A549 (cell line): ENCODE data around the gene ABCA3. TPM values are rescaled to one million over a fixed set of nuclear protein-coding genes. Genes with fewer than 3 reads are reported as not detected.

Source experiments
- ATAC-seq, 2 experiments: fragments of 200-7000 bp in 1 of 2; fragments of >200 bp in 1 of 2; cut with Nextera tagmentation in 1 of 2; cut with Tn5 transposase in 1 of 2; 3 replicates each; pipeline versions ENCODE4 v1.8.0 to v1.9.1; 2018 to 2020; ENCODE audit warnings: mild to moderate bottlenecking in 1 of 2, moderate library complexity in 1 of 2
- CTCF ChIA-PET: fragments of 300-600 bp; sonication (Branson Sonifier 250); formaldehyde crosslinking; extraction: SDS; loops from one replicate; lab custom pipeline; 2021; ENCODE audit warnings: antibody characterized with exemption, inconsistent platforms; lab: Yijun Ruan, JAX
- POLR2A ChIA-PET: fragments of 350-600 bp; formaldehyde crosslinking; extraction: SDS; loops from one replicate; lab custom pipeline; 2021; ENCODE audit warnings: antibody characterized with exemption, inconsistent platforms; lab: Yijun Ruan, JAX
- DNase-seq, 2 experiments: peaks; one replicate each; pipeline versions ENCODE4 v3.0.0 to v3.0.0-alpha.2; 2011 to 2016; ENCODE audit warnings: low read depth in 1 of 2, low spot score in 1 of 2
- FAIRE-seq: peaks from 2 replicates; lab custom pipeline; 2011; peaks lifted over from hg19 to GRCh38; lab: Jason Lieb, UNC
- H3K27ac ChIP-seq, 2 experiments: fragments of >200 bp; sonication (Bioruptor Twin); formaldehyde crosslinking; 3 replicates each; pipeline ENCODE4 v1.5.1; 2016 to 2017
- H3K4me1 ChIP-seq: fragments of >200 bp; sonication (Bioruptor Twin); formaldehyde crosslinking; 3 replicates; pipeline ENCODE4 v1.6.1; 2016
- H3K4me2 ChIP-seq: fragments of >200 bp; sonication (Bioruptor Twin); formaldehyde crosslinking; 3 replicates; pipeline ENCODE4 v1.6.1; 2016
- H3K4me3 ChIP-seq: fragments of >200 bp; sonication (Bioruptor Twin); formaldehyde crosslinking; 3 replicates; pipeline ENCODE4 v1.5.1; 2016
- H3K9me3 ChIP-seq: fragments of >200 bp; sonication (Bioruptor Twin); formaldehyde crosslinking; 3 replicates; pipeline ENCODE4 v1.6.1; 2016
- CBX2 ChIP-seq: fragments of 200-600 bp; sonication (generic); IDR thresholded peaks from 2 replicates; pipeline ENCODE4 v1.6.1; 2016; ENCODE audit warnings: low read depth, mild to moderate bottlenecking, borderline replicate concordance
- CBX8 ChIP-seq: fragments of 200-600 bp; sonication (generic); IDR thresholded peaks from 2 replicates; pipeline ENCODE4 v1.6.1; 2016
- CEBPB ChIP-seq, 2 experiments: fragments of >200 bp in 1 of 2; sonication (Bioruptor Twin) in 1 of 2; formaldehyde crosslinking in 1 of 2; IDR thresholded peaks; 2 replicates each; pipeline ENCODE4 v1.6.1; 2012 to 2016
- CHD2 ChIP-seq: fragments of 150-350 bp; IDR thresholded peaks from 2 replicates; pipeline ENCODE4 v1.6.1; 2014; ENCODE audit warnings: low read length; ENCODE audit not compliant: partially characterized antibody
- CHD4 ChIP-seq: fragments of 200-600 bp; sonication (generic); IDR thresholded peaks from 2 replicates; pipeline ENCODE4 v1.6.1; 2016; ENCODE audit warnings: antibody characterized with exemption, mild to moderate bottlenecking, borderline replicate concordance
- EHF ChIP-seq: fragments of 250-450 bp; sonication (Bioruptor Pico); IDR thresholded peaks from 2 replicates; pipeline ENCODE4 v1.5.0; 2020; ENCODE audit warnings: mild to moderate bottlenecking
- EP300 ChIP-seq, 2 experiments: fragments of >200 bp; sonication (Bioruptor Twin); formaldehyde crosslinking; IDR thresholded peaks; 2 replicates in 1 of 2; 3 replicates in 1 of 2; pipeline ENCODE4 v1.6.1; 2016 to 2017
- ESRRA ChIP-seq: fragments of 150-350 bp; IDR thresholded peaks from 2 replicates; pipeline ENCODE4 v1.6.1; 2014; ENCODE audit warnings: mild to moderate bottlenecking, low read length, borderline replicate concordance
- FOSB ChIP-seq: fragments of 250-450 bp; sonication (Bioruptor Pico); IDR thresholded peaks from 2 replicates; pipeline ENCODE4 v1.5.0; 2020; ENCODE audit warnings: mild to moderate bottlenecking, moderate library complexity
- FOXS1 ChIP-seq: fragments of 250-450 bp; sonication (Bioruptor Pico); IDR thresholded peaks from 2 replicates; pipeline ENCODE4 v1.5.0; 2020; ENCODE audit warnings: mild to moderate bottlenecking, moderate library complexity
- GATA3 ChIP-seq: IDR thresholded peaks from 2 replicates; pipeline ENCODE4 v1.6.1; 2012; ENCODE audit warnings: borderline replicate concordance
- HDAC2 ChIP-seq: fragments of 200-600 bp; sonication (generic); IDR thresholded peaks from 2 replicates; pipeline ENCODE4 v1.6.1; 2016
- HES2 ChIP-seq: fragments of >200 bp; sonication (Bioruptor Twin); formaldehyde crosslinking; IDR thresholded peaks from 2 replicates; pipeline ENCODE4 v1.6.1; 2016
- HEYL ChIP-seq: fragments of 250-450 bp; sonication (Bioruptor Pico); IDR thresholded peaks from 2 replicates; pipeline ENCODE4 v1.8.0; 2021; ENCODE audit warnings: mild to moderate bottlenecking, moderate library complexity
- HOXA7 ChIP-seq: fragments of 250-450 bp; sonication (Bioruptor Pico); IDR thresholded peaks from 2 replicates; pipeline ENCODE4 v1.5.0; 2020; ENCODE audit warnings: mild to moderate bottlenecking, moderate library complexity
- HOXB13 ChIP-seq: fragments of 250-450 bp; sonication (Bioruptor Pico); IDR thresholded peaks from 2 replicates; pipeline ENCODE4 v1.5.0; 2020; ENCODE audit warnings: low read depth, mild to moderate bottlenecking, moderate library complexity
- HOXB5 ChIP-seq: fragments of 250-450 bp; sonication (Bioruptor Pico); IDR thresholded peaks from 2 replicates; pipeline ENCODE4 v1.5.0; 2020; ENCODE audit warnings: mild to moderate bottlenecking, moderate library complexity
- JUN ChIP-seq, 2 experiments: fragments of >200 bp; sonication (Bioruptor Twin); formaldehyde crosslinking; IDR thresholded peaks; 2 replicates in 1 of 2; 3 replicates in 1 of 2; pipeline ENCODE4 v1.6.1; 2016 to 2017
- JUNB ChIP-seq: fragments of >200 bp; sonication (Bioruptor Twin); formaldehyde crosslinking; IDR thresholded peaks from 2 replicates; pipeline ENCODE4 v1.6.1; 2016
- KDM5A ChIP-seq: fragments of 200-600 bp; sonication (generic); IDR thresholded peaks from 2 replicates; pipeline ENCODE4 v1.6.1; 2016; ENCODE audit warnings: antibody characterized with exemption, mild to moderate bottlenecking
- MAX ChIP-seq: IDR thresholded peaks from 2 replicates; pipeline ENCODE4 v1.6.1; 2012
- MAZ ChIP-seq: fragments of 150-350 bp; IDR thresholded peaks from 2 replicates; pipeline ENCODE4 v1.6.1; 2014; ENCODE audit warnings: antibody characterized with exemption, low read depth, low read length, borderline replicate concordance
- POLR2A ChIP-seq: IDR thresholded peaks from 2 replicates; pipeline ENCODE4 v1.6.1; 2012; ENCODE audit warnings: mild to moderate bottlenecking, low read length
- POLR2AphosphoS2 ChIP-seq: conservative IDR thresholded peaks from 2 replicates; pipeline ENCODE4 v1.6.1; 2012; ENCODE audit warnings: low read length, improper control_type of control experiment, inconsistent platforms
- RAD21 ChIP-seq, 2 experiments: fragments of >200 bp in 1 of 2; sonication (Bioruptor Twin) in 1 of 2; formaldehyde crosslinking in 1 of 2; IDR thresholded peaks in 1 of 2; conservative IDR thresholded peaks in 1 of 2; 2 replicates in 1 of 2; 3 replicates in 1 of 2; pipeline ENCODE4 v1.6.1; 2012 to 2018; ENCODE audit warnings: inconsistent platforms in 1 of 2
- RARB ChIP-seq: fragments of 250-450 bp; sonication (Bioruptor Pico); IDR thresholded peaks from 2 replicates; pipeline ENCODE4 v1.8.0; 2021; ENCODE audit warnings: mild to moderate bottlenecking, moderate library complexity
- RCOR1 ChIP-seq: fragments of 150-350 bp; IDR thresholded peaks from 2 replicates; pipeline ENCODE4 v1.6.1; 2014; ENCODE audit warnings: antibody characterized with exemption, low read length, low read depth
- RFX5 ChIP-seq: fragments of 450-650 bp; IDR thresholded peaks from 2 replicates; pipeline ENCODE4 v1.7.1; 2014; ENCODE audit warnings: antibody characterized with exemption, mild to moderate bottlenecking, moderate library complexity
- SMC3 ChIP-seq: fragments of >200 bp; sonication (Bioruptor Twin); formaldehyde crosslinking; IDR thresholded peaks from 3 replicates; pipeline ENCODE4 v1.6.1; 2018; ENCODE audit warnings: inconsistent platforms
- SREBF2 ChIP-seq: fragments of 450-650 bp; IDR thresholded peaks from 2 replicates; pipeline ENCODE4 v1.6.1; 2014; ENCODE audit warnings: mild to moderate bottlenecking, moderate library complexity
- TFCP2L1 ChIP-seq: fragments of 250-450 bp; sonication (Bioruptor Pico); IDR thresholded peaks from 2 replicates; pipeline ENCODE4 v1.5.0; 2021; ENCODE audit warnings: mild to moderate bottlenecking
- TP53 ChIP-seq: fragments of 250-450 bp; sonication (Bioruptor Pico); IDR thresholded peaks from 2 replicates; pipeline ENCODE4 v1.5.0; 2021; ENCODE audit warnings: mild to moderate bottlenecking, moderate library complexity
- ZC3H11A ChIP-seq: fragments of 450-650 bp; IDR thresholded peaks from 2 replicates; pipeline ENCODE4 v1.6.1; 2014; ENCODE audit warnings: antibody characterized with exemption, mild to moderate bottlenecking
- ZFP36 ChIP-seq: fragments of 450-650 bp; IDR thresholded peaks from 2 replicates; pipeline ENCODE4 v1.6.1; 2014; ENCODE audit warnings: borderline replicate concordance; ENCODE audit not compliant: partially characterized antibody
- WGBS: methylation state at CpG from one replicate; pipeline ENCODE4 v1.1.6; 2017; ENCODE audit errors: missing lambda C conversion rate; 5-methylcytosine and 5-hydroxymethylcytosine counted together
- polyA plus RNA-seq, 4 experiments: library from polyadenylated mRNA; depleted of rRNA in 3 of 4; stranded (reverse); fragments of >200 nt; fragmentation: RNase III in 1 of 4; extraction: RNeasy Plus Mini Kit Qiagen cat#74134 plus additional on column Dnase treatment in 1 of 4; gene quantifications; 2 replicates in 3 of 4; 3 replicates in 1 of 4; pipeline ENCODE4 v1.2.3, GENCODE V29; 2011 to 2017
- TF ChIP-seq, protein P1 (sequence below): IDR thresholded peaks from 2 replicates; pipeline ENCODE4 v1.6.1; 2012; ENCODE audit warnings: low read depth, borderline replicate concordance
- TF ChIP-seq, protein P2 (sequence below): fragments of 250-450 bp; sonication (Bioruptor Pico); IDR thresholded peaks from 2 replicates; pipeline ENCODE4 v1.5.0; 2021; ENCODE audit warnings: mild to moderate bottlenecking, moderate library complexity, borderline replicate concordance

Gene ABCA3
- polyA plus RNA-seq, 2 of the 4 experiments (the other 2 are of a cell fraction): 6.4 to 9.9 TPM

GRCh38 chr16:2252806-2253148 is 87.8 kb downstream of the ABCA3 start:
- no peak for FAIRE-seq
- H3K9me3 ChIP-seq: no peaks in the 10 kb centered on the region
- H3K4me3 ChIP-seq: no peak overlapping the region
- no peak overlapping the region; the same call in 2 of the 3 replicates for H3K4me2 ChIP-seq
- 89% methylated on average over 7 of the region's 7 CpGs for WGBS
- CTCF ChIA-PET: interaction anchor here (1.2 to 3.5 kb wide), 5 partner anchors 11 to 249 kb away, joined by 3 to 33 read pairs (median 8); partner anchors contain the start of gene CASKIN1
- TF ChIP-seq HOXA7 (CRISPR knock-in tag): no peak
- no peak for TF ChIP-seq JUN (IDR thresholded peaks at IDR 0.05)
- no peak for TF ChIP-seq CBX8
- no peak for TF ChIP-seq CEBPB (IDR thresholded peaks at IDR 0.05)
- TF ChIP-seq HDAC2: no peak
- TF ChIP-seq MAZ: no peak
- TF ChIP-seq, all 56 proteins: peak for 0
- peaks cover 20% of the 10 kb centered on the region for H3K4me1 ChIP-seq
- DNase-seq (no peak), ATAC-seq (no peak)
- POLR2A ChIA-PET: interaction anchor here (0.5 to 4.9 kb wide), 7 partner anchors 10 to 97 kb away, joined by 3 to 25 read pairs (median 9); partner anchors contain the start of genes PGP, RNPS1 and TRAF7
- peak overlapping the region in 1 of 2 experiments; percentile 96; a peak in 3 of 6 replicates for H3K27ac ChIP-seq

GRCh38 chr16:2251296-2252111 is 89.0 kb downstream of the ABCA3 start, which contains the start of gene ECI1:
Gene ECI1, minus strand, starts transcription at chr16:2251587. Its CDS starts 21 bp downstream, at chr16:2251566.
- WGBS: 12% methylated on average over 4 of the region's 88 CpGs
- CTCF ChIA-PET: interaction anchor here (0.5 to 3.5 kb wide), 28 partner anchors 8 to 250 kb away, joined by 3 to 33 read pairs (median 3); partner anchors contain the start of genes CASKIN1, E4F1 and TRAF7
- peak within 1 kb of the TSS; percentile 91 for H3K4me3 ChIP-seq
- DNase-seq (peak; percentile 96 to 98), ATAC-seq (peak; percentile 83 to 88), FAIRE-seq (no peak)
- peak within 1 kb of the TSS; percentile 96 to 98 for H3K27ac ChIP-seq
- no peaks in the 10 kb centered on the region for H3K9me3 ChIP-seq
- POLR2A ChIA-PET: interaction anchor here (0.8 to 4.9 kb wide), 17 partner anchors 9 to 352 kb away, joined by 3 to 25 read pairs (median 4); partner anchors contain the start of genes DNASE1L2, PGP, RNPS1 and RPS2
- peak within 1 kb of the TSS; percentile 70 for H3K4me2 ChIP-seq
- peaks cover 20% of the 10 kb centered on the region for H3K4me1 ChIP-seq
- TF ChIP-seq RAD21 (conservative IDR thresholded peaks at IDR 0.05 in 1 of 2, IDR thresholded peaks at IDR 0.05 in 1 of 2): peak; percentile 43 to 70
- no peak for TF ChIP-seq JUNB
- no peak for TF ChIP-seq RFX5
- no peak for TF ChIP-seq EHF (CRISPR knock-in tag)
- peak; percentile 46; the same call in 2 of the 3 replicates for TF ChIP-seq SMC3
- no peak for TF ChIP-seq SREBF2
- no peak for TF ChIP-seq EP300 (IDR thresholded peaks at IDR 0.05)
- TF ChIP-seq ZC3H11A: no peak
- no peak for TF ChIP-seq FOXS1 (CRISPR knock-in tag)
- no peak for TF ChIP-seq ZFP36
- TF ChIP-seq CHD2: no peak
- peak; percentile 28; the same call in 1 of the 2 replicates for TF ChIP-seq FOSB
- 0 out of 2 replicates have a peak, but pooled peaks have one; percentile 20 for TF ChIP-seq GATA3
- peak; percentile 87 to 96 for TF ChIP-seq JUN (IDR thresholded peaks at IDR 0.05)
- TF ChIP-seq HOXB5: no peak
- peak; percentile 78 for TF ChIP-seq MAX
- TF ChIP-seq RCOR1: no peak
- TF ChIP-seq TP53: 0 out of 2 replicates have a peak, but pooled peaks have one; percentile 14
- TF ChIP-seq HDAC2: no peak
- peak; percentile 25; the same call in 1 of the 2 replicates for TF ChIP-seq MAZ
- no peak for TF ChIP-seq HES2
- 0 out of 2 replicates have a peak, but pooled peaks have one; percentile 41 for TF ChIP-seq KDM5A
- TF ChIP-seq HEYL (CRISPR knock-in tag): no peak
- TF ChIP-seq CBX2: no peak
- TF ChIP-seq POLR2AphosphoS2: peak; percentile 87; the same call in 1 of the 2 replicates
- TF ChIP-seq, protein P1, sequence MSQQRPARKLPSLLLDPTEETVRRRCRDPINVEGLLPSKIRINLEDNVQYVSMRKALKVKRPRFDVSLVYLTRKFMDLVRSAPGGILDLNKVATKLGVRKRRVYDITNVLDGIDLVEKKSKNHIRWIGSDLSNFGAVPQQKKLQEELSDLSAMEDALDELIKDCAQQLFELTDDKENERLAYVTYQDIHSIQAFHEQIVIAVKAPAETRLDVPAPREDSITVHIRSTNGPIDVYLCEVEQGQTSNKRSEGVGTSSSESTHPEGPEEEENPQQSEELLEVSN: 0 out of 2 replicates have a peak, but pooled peaks have one; percentile 39
- TF ChIP-seq RARB (CRISPR knock-in tag): no peak
- peak; percentile 88 for TF ChIP-seq POLR2A
- TF ChIP-seq HOXB13: no peak
- no peak for TF ChIP-seq CHD4
- TF ChIP-seq, protein P2, sequence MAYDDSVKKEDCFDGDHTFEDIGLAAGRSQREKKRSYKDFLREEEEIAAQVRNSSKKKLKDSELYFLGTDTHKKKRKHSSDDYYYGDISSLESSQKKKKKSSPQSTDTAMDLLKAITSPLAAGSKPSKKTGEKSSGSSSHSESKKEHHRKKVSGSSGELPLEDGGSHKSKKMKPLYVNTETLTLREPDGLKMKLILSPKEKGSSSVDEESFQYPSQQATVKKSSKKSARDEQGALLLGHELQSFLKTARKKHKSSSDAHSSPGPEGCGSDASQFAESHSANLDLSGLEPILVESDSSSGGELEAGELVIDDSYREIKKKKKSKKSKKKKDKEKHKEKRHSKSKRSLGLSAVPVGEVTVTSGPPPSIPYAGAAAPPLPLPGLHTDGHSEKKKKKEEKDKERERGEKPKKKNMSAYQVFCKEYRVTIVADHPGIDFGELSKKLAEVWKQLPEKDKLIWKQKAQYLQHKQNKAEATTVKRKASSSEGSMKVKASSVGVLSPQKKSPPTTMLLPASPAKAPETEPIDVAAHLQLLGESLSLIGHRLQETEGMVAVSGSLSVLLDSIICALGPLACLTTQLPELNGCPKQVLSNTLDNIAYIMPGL (CRISPR knock-in tag): no peak
- TF ChIP-seq ESRRA: peak; percentile 18; the same call in 1 of the 2 replicates
- TF ChIP-seq TFCP2L1 (CRISPR knock-in tag): peak; percentile 31; the same call in 1 of the 2 replicates
